Progenitor cell of endocrine pancreas (in vitro differentiated cells): Measurements from ENCODE around the gene LUZP4. TPM values are rescaled to one million over a fixed set of nuclear protein-coding genes. Genes with fewer than 3 reads are reported as not detected.
A peak's percentile ranks its signal among the peaks of the same experiment; 100 is the strongest.

ENCODE experiments used
- DNase-seq: peaks from one replicate; pipeline ENCODE4 v3.0.0; 2021; ENCODE audit warnings: low spot score; ENCODE audit not compliant: unreplicated experiment
- H3K27ac Mint-ChIP-seq: 2 replicates; pipeline ENCODE4 v1.8.0; 2021; ENCODE audit warnings: mild to moderate bottlenecking, moderate library complexity, mixed read lengths
- H3K27me3 Mint-ChIP-seq: 2 replicates; pipeline ENCODE4 v1.8.0; 2021; ENCODE audit warnings: mixed read lengths
- H3K36me3 Mint-ChIP-seq: 2 replicates; pipeline ENCODE4 v1.8.0; 2022; ENCODE audit warnings: mixed read lengths; ENCODE audit not compliant: insufficient read depth
- H3K4me1 Mint-ChIP-seq: 2 replicates; pipeline ENCODE4 v1.8.0; 2021; ENCODE audit warnings: low read depth, mixed read lengths
- H3K4me3 Mint-ChIP-seq: 2 replicates; pipeline ENCODE4 v1.8.0; 2021; ENCODE audit warnings: low read depth, mild to moderate bottlenecking, moderate library complexity, mixed read lengths
- H3K9me3 Mint-ChIP-seq: 2 replicates; pipeline ENCODE4 v1.8.0; 2021; ENCODE audit warnings: low read depth, mixed read lengths
- total RNA-seq: library from RNA; stranded (reverse); gene quantifications from 2 replicates; pipeline ENCODE4 v1.2.1, GENCODE V29; 2021
- TF ChIP-seq, protein P1 (sequence below): fragments of 200-600 bp; sonication (generic); IDR thresholded peaks from one replicate; pipeline ENCODE4 v1.5.0; 2021; ENCODE audit warnings: antibody characterized with exemption, mild to moderate bottlenecking; ENCODE audit not compliant: unreplicated experiment

Gene LUZP4
- total RNA-seq, 1 donor from 2014 or later = not detected

DNA sequence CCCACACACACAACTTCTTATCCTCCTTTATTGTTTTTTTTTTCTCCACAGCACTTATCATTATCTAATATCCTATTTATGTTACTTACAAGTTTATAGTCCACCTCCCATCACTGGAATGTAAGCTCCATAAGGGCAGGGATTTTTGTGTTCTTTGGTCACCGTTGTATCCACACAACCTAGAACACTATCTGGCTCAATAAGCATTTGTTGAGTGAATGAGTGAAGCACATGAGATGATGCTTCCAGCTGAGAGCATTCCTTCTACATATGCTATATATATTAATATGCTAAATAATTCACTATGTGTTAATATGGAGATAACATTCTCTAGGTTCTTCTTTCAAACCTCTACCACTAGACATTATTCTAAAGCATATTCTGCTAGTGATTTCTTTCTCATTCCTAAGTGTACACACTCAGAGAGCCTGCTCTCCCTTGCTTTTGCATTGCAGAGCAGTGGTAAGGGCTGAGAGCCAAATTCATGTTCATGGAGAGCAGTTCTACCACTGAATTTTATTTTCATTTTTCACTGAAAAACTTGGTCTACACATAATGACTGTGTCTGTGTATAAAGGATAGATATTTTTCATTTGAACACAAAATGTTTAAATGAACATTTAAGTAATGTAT is 20.3 kb upstream of the LUZP4 start:
- Mint-ChIP-seq H3K4me1 (no peaks in the 10 kb centered on the region), H3K9me3 (no peaks in the 10 kb centered on the region), H3K36me3 (no peaks in the 10 kb centered on the region), H3K27me3 (no peaks in the 10 kb centered on the region), H3K27ac (no peak overlapping the region), H3K4me3 (no peak overlapping the region)
- TF ChIP-seq, protein P1, sequence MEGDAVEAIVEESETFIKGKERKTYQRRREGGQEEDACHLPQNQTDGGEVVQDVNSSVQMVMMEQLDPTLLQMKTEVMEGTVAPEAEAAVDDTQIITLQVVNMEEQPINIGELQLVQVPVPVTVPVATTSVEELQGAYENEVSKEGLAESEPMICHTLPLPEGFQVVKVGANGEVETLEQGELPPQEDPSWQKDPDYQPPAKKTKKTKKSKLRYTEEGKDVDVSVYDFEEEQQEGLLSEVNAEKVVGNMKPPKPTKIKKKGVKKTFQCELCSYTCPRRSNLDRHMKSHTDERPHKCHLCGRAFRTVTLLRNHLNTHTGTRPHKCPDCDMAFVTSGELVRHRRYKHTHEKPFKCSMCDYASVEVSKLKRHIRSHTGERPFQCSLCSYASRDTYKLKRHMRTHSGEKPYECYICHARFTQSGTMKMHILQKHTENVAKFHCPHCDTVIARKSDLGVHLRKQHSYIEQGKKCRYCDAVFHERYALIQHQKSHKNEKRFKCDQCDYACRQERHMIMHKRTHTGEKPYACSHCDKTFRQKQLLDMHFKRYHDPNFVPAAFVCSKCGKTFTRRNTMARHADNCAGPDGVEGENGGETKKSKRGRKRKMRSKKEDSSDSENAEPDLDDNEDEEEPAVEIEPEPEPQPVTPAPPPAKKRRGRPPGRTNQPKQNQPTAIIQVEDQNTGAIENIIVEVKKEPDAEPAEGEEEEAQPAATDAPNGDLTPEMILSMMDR = no peak
- DNase-seq = no peak

DNA sequence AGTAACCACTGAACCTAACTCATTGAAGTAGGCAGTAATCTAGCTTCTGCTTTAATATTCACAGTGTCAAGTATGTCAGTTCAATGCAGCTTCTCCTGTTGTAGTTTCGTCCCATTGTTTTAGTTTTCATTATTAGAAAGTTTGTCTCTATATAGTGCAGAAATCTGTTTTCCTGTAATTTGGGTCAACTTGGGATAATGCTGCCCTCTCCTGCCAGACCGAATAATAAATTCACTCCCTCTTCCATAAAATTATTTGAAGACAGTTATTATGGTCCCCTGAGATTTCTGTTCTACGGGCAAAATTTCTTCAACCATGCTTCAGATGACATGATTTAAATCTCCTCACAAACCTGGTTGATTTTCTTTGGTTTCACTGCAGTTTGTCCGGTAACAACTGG is 4.6 kb upstream of the LUZP4 start:
- H3K9me3 Mint-ChIP-seq = peaks cover 7% of the 10 kb centered on the region
- no peak overlapping the region for H3K4me3 Mint-ChIP-seq
- no peaks in the 10 kb centered on the region for H3K27me3 Mint-ChIP-seq
- TF ChIP-seq, protein P1 = no peak
- no peak overlapping the region for H3K27ac Mint-ChIP-seq
- H3K36me3 Mint-ChIP-seq = no peaks in the 10 kb centered on the region
- no peak for DNase-seq
- no peaks in the 10 kb centered on the region for H3K4me1 Mint-ChIP-seq

DNA sequence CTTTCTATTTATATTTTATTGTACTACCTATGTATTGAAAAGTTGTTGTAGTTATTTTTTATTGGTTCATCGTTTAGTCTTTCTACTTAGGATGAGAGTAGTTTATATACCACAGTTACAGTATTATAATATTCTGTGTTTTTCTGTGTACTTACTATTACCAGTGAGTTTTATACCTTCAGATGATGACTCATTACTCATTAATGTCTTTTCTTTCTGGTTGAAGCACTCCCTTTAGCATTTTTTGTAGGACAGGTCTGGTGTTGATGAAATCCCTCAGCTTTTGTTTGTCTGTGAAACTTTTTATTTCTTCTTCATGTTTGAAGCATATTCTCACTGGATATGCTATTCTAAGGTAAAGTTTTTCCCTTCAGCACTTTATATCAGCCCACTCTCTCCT is 7.7 kb downstream of the LUZP4 start:
- Mint-ChIP-seq H3K36me3 (no peaks in the 10 kb centered on the region), H3K4me1 (peaks cover 3% of the 10 kb centered on the region), H3K4me3 (no peak overlapping the region), H3K9me3 (peaks cover 4% of the 10 kb centered on the region), H3K27me3 (no peaks in the 10 kb centered on the region), H3K27ac (peak overlapping the region; percentile 49)
- no peak for DNase-seq
- TF ChIP-seq, protein P1 = no peak

DNA sequence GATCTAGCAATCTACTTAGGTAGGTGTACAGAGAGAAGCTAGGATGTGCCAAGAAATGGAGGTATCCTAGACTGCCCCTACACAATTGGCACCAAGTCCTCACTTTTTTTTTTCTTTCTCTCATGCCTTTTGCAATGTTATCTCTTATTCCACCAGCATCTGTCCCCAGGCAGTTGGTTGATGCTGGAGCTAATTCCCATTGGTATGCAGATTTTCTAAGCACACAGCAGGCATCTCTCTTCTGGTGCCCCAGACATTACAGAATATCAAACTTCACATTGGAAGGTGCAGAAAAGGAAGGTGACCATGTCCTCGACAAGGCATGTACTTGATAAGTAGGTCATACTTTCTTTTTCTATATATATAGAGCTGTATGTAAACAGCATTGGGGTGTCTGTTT is 21.6 kb downstream of the LUZP4 start:
- H3K36me3 Mint-ChIP-seq = no peaks in the 10 kb centered on the region
- no peak overlapping the region for H3K27ac Mint-ChIP-seq
- H3K27me3 Mint-ChIP-seq = peaks cover 2% of the 10 kb centered on the region
- H3K4me1 Mint-ChIP-seq = peaks cover 3% of the 10 kb centered on the region
- TF ChIP-seq, protein P1 = no peak
- no peak for DNase-seq
- no peak overlapping the region for H3K4me3 Mint-ChIP-seq
- H3K9me3 Mint-ChIP-seq = peaks cover 5% of the 10 kb centered on the region

DNA sequence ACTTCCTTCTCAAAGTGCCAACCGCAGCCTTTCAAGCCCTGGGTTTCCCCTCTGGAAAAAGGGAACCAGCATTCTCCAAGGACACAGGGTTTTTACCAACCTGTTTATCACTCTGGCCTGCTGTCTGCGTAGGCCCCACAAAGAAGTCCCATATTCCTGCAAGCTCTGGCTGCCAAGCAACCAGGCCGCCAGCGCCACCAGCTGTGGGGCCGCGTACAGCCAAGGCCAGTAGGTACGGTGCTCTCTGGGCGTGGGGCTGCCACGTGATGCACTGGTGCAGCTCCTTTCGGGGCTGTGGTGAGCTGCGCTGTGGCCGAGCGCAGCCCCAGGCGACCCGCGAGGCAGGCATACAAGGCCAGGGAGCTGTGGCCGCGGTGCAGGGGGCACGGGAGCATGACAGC is 22.1 kb downstream of the LUZP4 start:
- DNase-seq = peak; percentile 49
- peak overlapping the region; percentile 35 for H3K4me3 Mint-ChIP-seq
- H3K9me3 Mint-ChIP-seq = peaks cover 9% of the 10 kb centered on the region
- H3K4me1 Mint-ChIP-seq = peaks cover 3% of the 10 kb centered on the region
- peaks cover 2% of the 10 kb centered on the region for H3K27me3 Mint-ChIP-seq
- TF ChIP-seq, protein P1 = peak; percentile 43
- no peaks in the 10 kb centered on the region for H3K36me3 Mint-ChIP-seq
- no peak overlapping the region for H3K27ac Mint-ChIP-seq
